CD4-positive, alpha-beta T cell (primary cell): ENCODE measurements around the gene CADM1. TPM values are rescaled to one million over a fixed set of nuclear protein-coding genes. Genes with fewer than 3 reads are reported as not detected.

Experiments used
- ATAC-seq: fragments of 200-7000 bp; cut with Tn5 transposase; one replicate; pipeline ENCODE4 v1.10.0; 2022; ENCODE audit warnings: mild to moderate bottlenecking; ENCODE audit not compliant: poor library complexity
- CTCF ChIA-PET: fragments of 350-600 bp; sonication (Branson Sonifier 250); formaldehyde crosslinking; loops from one replicate; lab custom pipeline; 2021; ENCODE audit warnings: antibody characterized with exemption, inconsistent platforms; lab: Charles Lee
- POLR2A ChIA-PET: fragments of 350-600 bp; sonication (Branson Sonifier 250); formaldehyde crosslinking; loops from one replicate; lab custom pipeline; 2021; ENCODE audit warnings: antibody characterized with exemption, inconsistent platforms; lab: Charles Lee
- DNase-seq, 14 experiments: peaks; one replicate each; pipeline ENCODE4 v3.0.0-alpha.2; 2013 to 2020; ENCODE audit warnings: mixed read lengths in 2 of 14
- H3K27ac ChIP-seq, 2 donors: one replicate each; pipeline versions ENCODE4 v1.5.1 to v1.7.0; 2013; ENCODE audit warnings: low read length in 2 of 2, low read depth in 1 of 2, mild to moderate bottlenecking in 1 of 2
- H3K27me3 ChIP-seq, 2 experiments: 1 replicate in 1 of 2; 2 replicates in 1 of 2; pipeline versions ENCODE4 v1.6.1 to v1.7.0; 2013; ENCODE audit warnings: low read length in 2 of 2, control low read depth in 1 of 2, mild to moderate bottlenecking in 1 of 2, moderate library complexity in 1 of 2; ENCODE audit not compliant: insufficient read depth in 2 of 2, control insufficient read depth in 1 of 2
- H3K36me3 ChIP-seq: one replicate; pipeline ENCODE4 v1.6.1; 2013; ENCODE audit warnings: low read length, control low read depth; ENCODE audit not compliant: insufficient read depth
- H3K4me1 ChIP-seq: one replicate; pipeline ENCODE4 v1.6.1; 2013; ENCODE audit warnings: low read length, control low read depth; ENCODE audit not compliant: insufficient read depth
- H3K4me3 ChIP-seq: one replicate; pipeline ENCODE4 v1.5.1; 2013; ENCODE audit warnings: mild to moderate bottlenecking, low read length, moderate library complexity
- H3K9me3 ChIP-seq, 2 experiments: 1 replicate in 1 of 2; 2 replicates in 1 of 2; pipeline versions ENCODE4 v1.6.1 to v1.7.0; 2013; ENCODE audit warnings: low read length in 2 of 2, mild to moderate bottlenecking in 2 of 2, control low read depth in 1 of 2, moderate library complexity in 1 of 2; ENCODE audit not compliant: control insufficient read depth in 1 of 2, insufficient read depth in 1 of 2
- H3K27ac Mint-ChIP-seq: one replicate; pipeline ENCODE4 v1.8.0; 2020; ENCODE audit warnings: mixed read lengths
- H3K27me3 Mint-ChIP-seq: one replicate; pipeline ENCODE4 v1.8.0; 2021; ENCODE audit warnings: mixed read lengths
- H3K36me3 Mint-ChIP-seq: one replicate; pipeline ENCODE4 v1.8.0; 2021; ENCODE audit warnings: low read depth, mixed read lengths
- H3K4me1 Mint-ChIP-seq: one replicate; pipeline ENCODE4 v1.8.0; 2021; ENCODE audit warnings: low read depth, mixed read lengths
- H3K4me3 Mint-ChIP-seq: one replicate; pipeline ENCODE4 v1.8.0; 2020; ENCODE audit warnings: mild to moderate bottlenecking, mixed read lengths
- H3K9me3 Mint-ChIP-seq: one replicate; pipeline ENCODE4 v1.8.0; 2020; ENCODE audit warnings: mixed read lengths
- intact Hi-C, 2 experiments: fragments of 100-400 bp; cut with DNase I in 1 of 2; cut with micrococcal nuclease in 1 of 2; formaldehyde crosslinking; loops; one replicate each; pipeline versions ENCODE4 v1.15.1 to v1.9.0; 2023 to 2025; cut with DNase I, micrococcal nuclease
- total RNA-seq, 174 experiments: library from RNA in 2 of 174; stranded (reverse) in 2 of 174; gene quantifications; one replicate each; pipeline ENCODE4 v1.2.3 and lab custom pipeline; 2021 to 2026
- TF ChIP-seq, protein P1 (sequence below): fragments of 200-600 bp; IDR thresholded peaks from one replicate; pipeline ENCODE4 v1.8.0; 2022; ENCODE audit warnings: antibody characterized with exemption, mild to moderate bottlenecking

CADM1 gene
- total RNA-seq, 2 experiments from 2014 or later: 1.1 to 1.4 TPM

DNA sequence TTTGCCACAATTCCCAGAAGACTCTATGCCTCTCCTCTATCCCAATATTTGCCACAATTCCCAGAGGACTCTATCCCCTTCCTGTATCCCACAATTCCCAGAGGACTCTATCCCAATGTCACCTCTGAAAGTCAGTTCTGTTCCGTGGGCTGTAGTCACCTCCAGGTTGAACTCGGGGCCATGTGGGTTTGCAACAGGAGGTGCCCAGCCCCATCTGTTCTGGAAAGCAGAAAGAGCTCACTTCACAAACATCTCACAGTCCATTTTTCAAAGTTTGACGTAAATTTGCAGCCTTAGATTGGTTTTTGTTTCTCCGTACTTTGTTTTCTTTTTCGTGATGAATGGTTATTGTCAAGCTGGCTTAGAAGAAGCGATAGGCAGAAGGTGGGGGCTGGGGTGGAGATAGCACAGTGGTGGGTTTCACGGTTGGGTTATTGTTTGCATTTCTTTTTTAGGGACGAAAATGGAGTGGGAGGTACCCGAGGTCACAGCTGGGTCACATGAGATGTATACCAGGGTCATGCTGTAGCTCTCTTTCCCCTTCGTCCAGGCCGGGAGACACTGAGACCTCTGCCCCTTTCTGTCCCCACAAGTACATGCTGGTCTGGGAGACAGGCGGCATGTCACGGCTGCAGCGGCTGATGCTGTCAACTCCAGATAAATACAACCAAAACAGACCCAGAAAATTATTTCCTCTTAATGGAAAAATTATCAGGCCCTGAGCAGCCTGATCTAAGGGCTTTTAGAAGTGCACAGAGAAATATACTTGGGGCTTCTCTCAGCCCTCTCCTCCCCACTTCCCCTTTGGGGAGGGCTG is 374.5 kb downstream of the CADM1 start:
- no peaks in the 10 kb centered on the region for H3K27me3 Mint-ChIP-seq
- H3K9me3 Mint-ChIP-seq: no peaks in the 10 kb centered on the region
- H3K27ac ChIP-seq: no peak overlapping the region
- H3K27me3 ChIP-seq: no peaks in the 10 kb centered on the region
- POLR2A ChIA-PET: no interaction called here
- no peak for DNase-seq
- H3K36me3 ChIP-seq: no peaks in the 10 kb centered on the region
- no peak overlapping the region for H3K27ac Mint-ChIP-seq
- no peaks in the 10 kb centered on the region for H3K9me3 ChIP-seq
- no peaks in the 10 kb centered on the region for H3K4me1 ChIP-seq
- H3K4me1 Mint-ChIP-seq: no peaks in the 10 kb centered on the region
- H3K36me3 Mint-ChIP-seq: no peaks in the 10 kb centered on the region
- no peak overlapping the region for H3K4me3 Mint-ChIP-seq
- intact Hi-C loops: no loop called here
- CTCF ChIA-PET: no interaction called here
- no peak for ATAC-seq
- H3K4me3 ChIP-seq: no peak overlapping the region
- TF ChIP-seq, protein P1, sequence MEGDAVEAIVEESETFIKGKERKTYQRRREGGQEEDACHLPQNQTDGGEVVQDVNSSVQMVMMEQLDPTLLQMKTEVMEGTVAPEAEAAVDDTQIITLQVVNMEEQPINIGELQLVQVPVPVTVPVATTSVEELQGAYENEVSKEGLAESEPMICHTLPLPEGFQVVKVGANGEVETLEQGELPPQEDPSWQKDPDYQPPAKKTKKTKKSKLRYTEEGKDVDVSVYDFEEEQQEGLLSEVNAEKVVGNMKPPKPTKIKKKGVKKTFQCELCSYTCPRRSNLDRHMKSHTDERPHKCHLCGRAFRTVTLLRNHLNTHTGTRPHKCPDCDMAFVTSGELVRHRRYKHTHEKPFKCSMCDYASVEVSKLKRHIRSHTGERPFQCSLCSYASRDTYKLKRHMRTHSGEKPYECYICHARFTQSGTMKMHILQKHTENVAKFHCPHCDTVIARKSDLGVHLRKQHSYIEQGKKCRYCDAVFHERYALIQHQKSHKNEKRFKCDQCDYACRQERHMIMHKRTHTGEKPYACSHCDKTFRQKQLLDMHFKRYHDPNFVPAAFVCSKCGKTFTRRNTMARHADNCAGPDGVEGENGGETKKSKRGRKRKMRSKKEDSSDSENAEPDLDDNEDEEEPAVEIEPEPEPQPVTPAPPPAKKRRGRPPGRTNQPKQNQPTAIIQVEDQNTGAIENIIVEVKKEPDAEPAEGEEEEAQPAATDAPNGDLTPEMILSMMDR: no peak

DNA sequence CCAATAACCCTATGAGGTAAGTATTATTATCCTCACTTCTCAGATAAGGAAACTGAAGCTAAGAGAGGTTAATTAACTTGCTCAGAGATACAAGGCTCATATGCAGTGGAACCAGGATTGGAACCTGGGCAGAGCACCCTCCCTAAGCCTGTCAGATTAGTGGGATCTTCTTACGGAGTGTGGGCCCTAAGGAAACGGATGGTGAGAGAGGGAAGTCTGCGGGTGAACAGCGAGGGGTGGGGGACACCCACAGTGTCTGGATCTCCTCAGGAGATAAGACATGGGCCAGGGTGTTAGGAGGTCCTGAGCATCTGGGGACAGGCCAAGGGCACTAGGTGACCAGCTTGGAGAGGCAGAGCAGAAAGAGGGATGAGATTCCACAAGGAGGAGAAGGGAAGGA is 376.0 kb downstream of the CADM1 start:
- Histone ChIP-seq H3K27me3 (no peaks in the 10 kb centered on the region), H3K4me3 (no peak overlapping the region), H3K36me3 (no peaks in the 10 kb centered on the region), H3K4me1 (no peaks in the 10 kb centered on the region), H3K9me3 (no peaks in the 10 kb centered on the region), H3K27ac (no peak overlapping the region)
- Mint-ChIP-seq H3K4me3 (no peak overlapping the region), H3K4me1 (no peaks in the 10 kb centered on the region), H3K27me3 (no peaks in the 10 kb centered on the region), H3K27ac (no peak overlapping the region), H3K9me3 (no peaks in the 10 kb centered on the region), H3K36me3 (no peaks in the 10 kb centered on the region)
- ChIA-PET CTCF (no interaction called here), POLR2A (no interaction called here)
- no peak for ATAC-seq
- intact Hi-C loops: no loop called here
- TF ChIP-seq, protein P1: no peak
- no peak for DNase-seq

DNA sequence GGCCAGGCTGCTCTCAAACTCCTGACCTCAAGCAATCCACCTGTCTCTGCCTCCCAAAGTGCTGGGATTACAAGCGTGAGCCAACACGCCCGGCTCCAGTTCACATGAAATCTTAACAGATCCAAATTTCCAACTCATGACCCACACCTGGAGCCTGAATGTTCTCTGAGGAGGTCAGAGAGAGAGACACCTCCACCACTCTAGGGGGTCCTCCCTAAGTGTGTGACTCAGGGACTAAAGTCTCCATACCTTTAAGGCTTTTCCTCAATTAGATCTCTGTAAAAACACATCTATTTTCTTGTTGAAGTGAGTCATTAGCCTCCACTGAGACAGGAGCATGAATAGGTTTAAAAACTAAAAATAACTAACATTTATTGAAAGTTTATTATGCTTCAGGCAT is 376.4 kb downstream of the CADM1 start:
- no peaks in the 10 kb centered on the region for H3K27me3 ChIP-seq
- no peaks in the 10 kb centered on the region for H3K4me1 ChIP-seq
- H3K9me3 Mint-ChIP-seq: no peaks in the 10 kb centered on the region
- ChIA-PET CTCF (no interaction called here), POLR2A (no interaction called here)
- H3K4me3 ChIP-seq: no peak overlapping the region
- no peaks in the 10 kb centered on the region for H3K27me3 Mint-ChIP-seq
- TF ChIP-seq, protein P1: no peak
- ATAC-seq (no peak), DNase-seq (no peak)
- H3K36me3 ChIP-seq: no peaks in the 10 kb centered on the region
- no peak overlapping the region for H3K27ac ChIP-seq
- H3K27ac Mint-ChIP-seq: no peak overlapping the region
- no peaks in the 10 kb centered on the region for H3K4me1 Mint-ChIP-seq
- no peaks in the 10 kb centered on the region for H3K9me3 ChIP-seq
- no peaks in the 10 kb centered on the region for H3K36me3 Mint-ChIP-seq
- intact Hi-C loops: no loop called here
- no peak overlapping the region for H3K4me3 Mint-ChIP-seq
